Renal pelvis (tissue), 4 donors: Measurements from ENCODE around the gene EPYC. TPM values are rescaled to one million over a fixed set of nuclear protein-coding genes. Genes with fewer than 3 reads are reported as not detected.
"Not testable (repeated sequence)": the region's sequence is repeated elsewhere in the genome, so short reads cannot be mapped to it uniquely, and the experiment has no call there.

ENCODE experiments used
- DNase-seq: peaks from one replicate; pipeline ENCODE4 v3.0.0-alpha.2; 2013
- polyA plus RNA-seq, 3 donors: library from polyadenylated mRNA; unstranded; fragments of 120-200 nt; gene quantifications; one replicate each; pipeline ENCODE4 v1.2.1, GENCODE V29; 2013; ENCODE audit not compliant: insufficient read length in 3 of 3

EPYC gene
- polyA plus RNA-seq, 3 donors: not detected

DNA sequence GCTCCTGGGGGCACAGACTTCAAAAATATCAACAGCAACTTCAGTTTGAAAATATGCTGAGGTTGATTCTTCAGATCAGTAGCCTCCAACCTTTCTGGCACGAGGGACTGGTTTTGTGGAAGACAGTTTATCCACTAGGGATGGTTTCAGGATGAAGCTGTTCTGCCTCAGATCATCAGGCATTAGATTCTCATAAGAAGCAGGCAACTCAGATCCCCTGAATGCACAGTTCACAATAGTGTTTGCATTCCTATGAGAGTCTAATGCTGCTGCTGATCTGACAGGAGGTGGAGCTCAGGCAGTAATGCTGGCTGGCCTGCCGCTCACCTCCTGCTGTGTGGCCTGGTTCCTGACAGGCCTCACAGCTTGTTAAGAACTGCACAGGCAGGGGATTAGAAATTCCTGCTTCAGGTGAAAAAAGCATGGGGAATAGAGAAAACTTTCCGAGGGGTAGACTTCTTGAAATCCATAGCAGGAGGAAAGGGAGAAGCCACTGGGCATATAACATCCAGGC is 12.8 kb downstream of the EPYC start:
- DNase-seq: no peak

- no peak for DNase-seq
Measured at GRCh38 chr12:90990611-90991010, 14.2 kb downstream of the EPYC start.

DNA sequence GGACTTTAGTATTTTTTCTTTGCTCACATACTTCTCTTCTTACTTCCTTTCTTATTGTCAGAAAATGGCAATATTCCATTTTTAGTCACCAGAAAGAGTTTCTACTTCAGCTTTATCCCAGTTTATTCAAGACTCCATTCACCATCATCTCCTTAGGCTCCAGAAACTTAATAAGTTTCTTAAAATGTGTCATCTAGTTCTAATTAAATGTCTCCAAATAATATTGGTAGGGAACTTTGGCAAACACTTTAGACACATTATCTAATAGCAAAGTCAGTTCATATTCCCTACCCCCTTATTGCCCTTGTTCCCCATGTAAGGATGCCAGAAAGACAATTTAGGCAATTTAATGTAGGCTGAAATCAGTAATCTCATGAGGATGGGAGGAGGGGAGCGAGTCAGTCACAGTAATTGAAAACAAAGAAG is 15.1 kb downstream of the EPYC start:
- no peak for DNase-seq

GRCh38 chr12:90987520-90987919 is 17.3 kb downstream of the EPYC start:
- DNase-seq: no peak

DNA sequence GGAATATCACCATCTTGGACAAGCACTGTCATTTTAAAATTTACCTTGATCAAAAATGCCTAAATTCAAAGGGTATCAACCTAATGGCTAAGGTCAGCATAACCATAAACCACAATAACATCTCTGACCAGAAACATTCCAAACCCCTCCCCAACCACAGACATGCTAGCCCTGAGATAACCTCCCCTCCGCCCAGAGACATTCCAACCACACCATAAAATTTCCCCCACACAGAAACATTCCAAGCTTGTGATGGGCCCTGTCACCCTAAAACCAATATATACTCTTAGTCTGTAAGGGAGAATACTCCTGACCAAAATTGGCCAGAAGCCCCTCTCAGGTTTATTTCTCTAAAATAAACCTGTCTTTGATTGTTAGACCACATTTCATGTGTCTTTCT is 17.7 kb downstream of the EPYC start:
- DNase-seq: no peak

GRCh38 chr12:90985331-90985730 is 19.4 kb downstream of the EPYC start:
- DNase-seq: not testable (repeated sequence)

GRCh38 chr12:90984114-90984513 is 20.7 kb downstream of the EPYC start:
- DNase-seq: no peak

GRCh38 chr12:90982170-90982569 is 22.6 kb downstream of the EPYC start:
- DNase-seq: no peak

DNA sequence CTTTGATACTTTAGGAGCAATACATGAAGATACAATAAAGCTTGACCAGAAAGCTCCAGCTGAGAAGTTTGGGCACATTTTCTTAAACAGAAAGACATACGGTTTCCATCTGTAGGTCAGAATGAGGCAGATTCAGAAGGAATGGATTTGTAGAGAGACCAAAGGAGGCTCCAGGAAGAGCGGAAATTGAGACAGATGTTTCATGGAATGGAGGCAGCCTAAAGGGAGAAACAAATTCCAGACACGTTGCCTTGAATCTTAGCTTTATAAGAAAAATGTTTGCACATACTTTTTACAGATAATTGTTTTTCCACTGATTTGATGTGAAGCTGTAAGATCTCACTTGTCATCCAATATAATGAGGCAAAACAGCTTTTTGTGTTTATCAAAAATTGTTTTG is 24.8 kb downstream of the EPYC start:
- peak; percentile 67 for DNase-seq

- no peak for DNase-seq
Measured at GRCh38 chr12:90979019-90979418, 25.8 kb downstream of the EPYC start.

- DNase-seq: peak; percentile 57
Measured at GRCh38 chr12:90978117-90978770, 26.5 kb downstream of the EPYC start.

GRCh38 chr12:90977224-90977623 is 27.5 kb downstream of the EPYC start:
- DNase-seq: no peak

GRCh38 chr12:90974286-90974685 is 30.5 kb downstream of the EPYC start:
- DNase-seq: no peak

DNA sequence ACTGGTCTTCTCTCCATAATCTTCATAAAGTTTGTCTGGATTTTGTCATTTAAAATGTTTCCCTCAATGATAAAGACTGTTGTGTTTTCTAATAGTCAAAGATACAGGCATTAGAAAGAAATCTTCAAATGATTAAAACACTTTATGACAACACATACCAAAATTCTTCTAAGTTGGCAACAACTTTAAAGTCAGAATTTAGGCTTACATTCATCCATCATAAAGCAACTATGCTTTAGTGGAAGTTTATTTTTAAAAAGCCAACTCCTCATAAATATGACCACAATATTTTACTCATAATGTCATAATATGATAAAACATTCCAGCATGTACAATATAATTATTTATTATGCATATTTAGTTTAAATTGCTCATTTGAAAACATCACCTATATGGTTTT is 32.5 kb downstream of the EPYC start:
- no peak for DNase-seq

- no peak for DNase-seq
Measured at GRCh38 chr12:90970911-90971310, 33.9 kb downstream of the EPYC start.

DNA sequence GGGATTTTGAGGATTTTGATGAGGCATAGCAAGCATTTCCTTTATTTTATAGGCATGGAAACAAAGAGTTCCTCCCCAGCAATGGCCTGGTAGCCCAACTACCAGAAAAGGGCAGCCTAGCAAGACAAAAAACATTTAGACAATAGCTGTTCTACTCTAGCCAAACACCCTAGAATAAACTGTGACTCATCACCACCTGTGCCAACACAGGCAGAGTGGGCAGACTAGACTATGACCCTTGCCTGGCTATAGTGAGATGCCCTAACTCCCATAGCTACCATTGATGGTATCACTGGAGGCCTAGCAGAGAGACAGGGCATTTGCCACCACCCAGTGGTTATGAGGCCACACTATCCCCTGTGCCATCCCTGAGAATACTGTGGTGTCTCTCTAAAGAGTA is 34.3 kb downstream of the EPYC start:
- no peak for DNase-seq

DNA sequence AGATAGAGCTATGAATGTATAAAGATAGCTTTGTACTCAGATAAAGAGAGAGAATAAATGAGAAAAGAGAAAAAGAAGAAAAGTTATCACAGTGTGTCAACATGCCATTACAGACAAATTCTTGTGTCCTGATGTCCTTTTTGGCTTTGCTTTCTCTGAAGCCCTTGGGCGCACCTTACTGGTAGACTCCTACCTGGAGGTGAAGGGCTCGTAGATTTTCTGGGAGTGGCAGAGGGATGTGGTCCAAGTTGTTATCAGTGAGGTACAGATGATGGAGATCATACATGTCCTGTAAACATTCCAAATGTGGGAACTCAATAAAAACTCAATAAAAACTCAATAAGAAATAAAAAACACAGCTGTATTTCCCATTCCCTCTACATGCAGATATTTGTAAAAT is 34.9 kb downstream of the EPYC start:
- DNase-seq: no peak

DNA sequence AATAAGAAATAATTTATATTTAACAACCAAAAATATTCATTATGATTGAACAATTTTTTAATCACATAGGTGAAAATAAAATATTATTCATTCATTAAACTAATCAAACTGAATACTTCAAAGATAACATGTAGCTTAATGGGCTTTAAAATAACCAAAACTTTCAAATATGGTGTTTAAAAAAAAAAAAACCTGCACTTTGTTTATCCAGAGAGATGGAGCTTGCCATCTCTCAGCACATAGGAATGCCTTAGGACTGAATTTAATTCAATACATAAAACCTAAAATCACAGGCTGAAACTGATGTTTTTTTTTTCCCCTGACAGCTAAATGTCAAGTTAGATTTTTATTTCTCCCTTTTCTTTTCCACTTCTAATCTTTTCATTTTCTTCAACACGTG is 35.4 kb downstream of the EPYC start:
- no peak for DNase-seq

DNA sequence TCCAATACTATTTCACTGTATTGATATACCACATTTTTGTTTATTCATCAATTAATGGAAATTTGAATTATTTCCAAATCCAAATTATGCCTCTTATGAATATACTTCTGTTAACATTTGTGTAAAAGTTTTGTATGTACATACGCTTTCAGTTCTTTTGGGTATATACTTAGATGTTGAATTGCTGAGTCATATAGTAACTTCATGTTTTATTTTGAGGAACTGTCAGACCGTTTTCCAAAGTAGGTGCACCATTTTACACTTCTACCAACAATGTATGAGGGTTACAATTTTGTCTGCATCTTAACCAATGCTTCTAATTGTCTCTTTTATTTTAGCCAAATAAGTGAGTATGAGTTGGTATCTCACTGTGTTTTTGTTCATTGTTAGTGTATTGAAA is 39.6 kb downstream of the EPYC start:
- no peak for DNase-seq

GRCh38 chr12:90964616-90965015 is 40.2 kb downstream of the EPYC start:
- DNase-seq: no peak

GRCh38 chr12:90963946-90964345 is 40.8 kb downstream of the EPYC start:
- DNase-seq: no peak

GRCh38 chr12:90961154-90961553 is 43.6 kb downstream of the EPYC start:
- no peak for DNase-seq

- peak; percentile 51 for DNase-seq
Measured at GRCh38 chr12:90959538-90960139, 45.1 kb downstream of the EPYC start.

DNA sequence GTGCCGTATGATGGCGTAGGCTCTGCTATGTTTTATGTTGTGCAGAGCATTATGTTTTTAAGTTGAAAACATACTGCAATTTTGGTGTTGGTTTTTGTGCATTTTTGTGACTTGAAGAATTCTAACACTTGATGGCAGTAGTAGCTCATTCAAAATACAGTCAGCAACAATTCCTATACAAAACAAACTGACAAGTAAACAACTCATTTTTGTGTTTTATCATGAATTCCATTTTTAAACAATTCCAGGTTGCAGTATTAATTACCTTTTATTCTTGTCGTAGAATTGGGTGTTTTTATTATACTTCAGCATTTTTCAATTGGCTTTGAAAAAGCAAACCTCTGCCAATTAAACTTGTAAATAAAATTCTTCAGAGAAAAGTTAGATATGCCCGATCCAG is 45.7 kb downstream of the EPYC start:
- DNase-seq: no peak
